SKM-1 treated with dmso at 0.1 percent for 144 hours (cell line): ENCODE data around the gene PRMT1.
A peak's percentile ranks its signal among the peaks of the same experiment; 100 is the strongest.

Experiments used
- DNase-seq: peaks from one replicate; lab custom pipeline; 2025; ENCODE audit not compliant: unreplicated experiment; lab: John Stamatoyannopoulos, UW

The PRMT1 gene

DNA sequence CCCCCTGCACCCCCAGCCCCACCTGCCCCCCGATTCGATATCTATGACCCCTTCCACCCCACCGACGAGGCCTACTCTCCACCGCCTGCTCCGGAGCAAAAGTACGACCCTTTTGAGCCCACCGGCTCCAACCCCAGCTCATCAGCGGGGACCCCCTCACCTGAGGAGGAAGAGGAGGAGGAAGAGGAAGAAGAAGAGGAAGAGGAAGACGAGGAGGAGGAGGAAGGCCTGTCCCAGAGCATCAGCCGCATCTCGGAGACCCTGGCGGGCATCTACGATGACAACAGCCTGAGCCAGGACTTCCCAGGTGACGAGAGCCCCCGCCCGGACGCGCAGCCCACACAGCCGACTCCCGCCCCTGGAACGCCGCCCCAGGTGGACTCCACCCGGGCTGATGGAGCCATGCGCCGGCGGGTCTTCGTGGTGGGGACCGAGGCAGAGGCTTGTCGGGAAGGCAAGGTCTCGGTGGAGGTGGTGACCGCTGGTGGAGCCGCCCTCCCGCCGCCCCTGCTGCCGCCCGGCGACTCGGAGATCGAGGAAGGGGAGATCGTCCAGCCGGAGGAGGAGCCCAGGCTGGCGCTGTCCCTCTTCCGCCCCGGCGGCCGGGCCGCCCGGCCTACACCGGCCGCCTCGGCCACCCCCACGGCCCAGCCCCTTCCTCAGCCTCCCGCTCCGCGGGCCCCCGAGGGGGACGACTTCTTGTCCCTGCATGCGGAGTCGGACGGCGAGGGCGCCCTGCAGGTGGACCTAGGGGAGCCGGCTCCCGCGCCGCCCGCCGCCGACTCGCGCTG lies 25.8 kb upstream of the PRMT1 start:
- DNase-seq: no peak

DNA sequence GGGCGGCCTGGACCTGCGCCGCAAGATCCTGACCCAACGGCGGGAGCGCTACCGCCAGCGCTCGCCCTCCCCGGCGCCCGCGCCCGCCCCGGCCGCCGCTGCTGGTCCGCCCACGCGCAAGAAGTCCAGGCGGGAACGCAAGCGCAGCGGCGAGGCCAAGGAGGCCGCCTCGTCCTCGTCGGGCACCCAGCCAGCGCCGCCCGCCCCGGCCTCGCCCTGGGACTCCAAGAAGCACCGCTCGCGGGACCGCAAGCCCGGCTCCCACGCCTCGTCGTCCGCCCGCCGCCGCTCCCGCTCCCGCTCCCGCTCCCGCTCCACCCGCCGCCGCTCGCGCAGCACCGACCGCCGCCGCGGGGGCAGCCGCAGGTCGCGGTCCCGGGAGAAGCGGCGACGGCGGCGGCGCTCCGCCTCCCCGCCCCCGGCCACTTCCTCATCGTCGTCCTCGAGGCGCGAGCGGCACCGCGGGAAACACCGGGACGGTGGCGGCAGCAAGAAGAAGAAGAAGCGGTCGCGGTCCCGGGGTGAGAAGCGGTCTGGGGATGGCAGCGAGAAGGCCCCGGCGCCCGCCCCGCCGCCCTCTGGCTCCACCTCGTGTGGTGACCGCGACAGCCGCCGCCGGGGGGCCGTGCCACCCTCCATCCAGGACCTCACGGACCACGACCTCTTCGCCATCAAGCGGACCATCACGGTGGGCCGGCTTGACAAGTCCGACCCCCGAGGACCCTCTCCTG lies 25.1 kb upstream of the PRMT1 start:
- DNase-seq: no peak

DNA sequence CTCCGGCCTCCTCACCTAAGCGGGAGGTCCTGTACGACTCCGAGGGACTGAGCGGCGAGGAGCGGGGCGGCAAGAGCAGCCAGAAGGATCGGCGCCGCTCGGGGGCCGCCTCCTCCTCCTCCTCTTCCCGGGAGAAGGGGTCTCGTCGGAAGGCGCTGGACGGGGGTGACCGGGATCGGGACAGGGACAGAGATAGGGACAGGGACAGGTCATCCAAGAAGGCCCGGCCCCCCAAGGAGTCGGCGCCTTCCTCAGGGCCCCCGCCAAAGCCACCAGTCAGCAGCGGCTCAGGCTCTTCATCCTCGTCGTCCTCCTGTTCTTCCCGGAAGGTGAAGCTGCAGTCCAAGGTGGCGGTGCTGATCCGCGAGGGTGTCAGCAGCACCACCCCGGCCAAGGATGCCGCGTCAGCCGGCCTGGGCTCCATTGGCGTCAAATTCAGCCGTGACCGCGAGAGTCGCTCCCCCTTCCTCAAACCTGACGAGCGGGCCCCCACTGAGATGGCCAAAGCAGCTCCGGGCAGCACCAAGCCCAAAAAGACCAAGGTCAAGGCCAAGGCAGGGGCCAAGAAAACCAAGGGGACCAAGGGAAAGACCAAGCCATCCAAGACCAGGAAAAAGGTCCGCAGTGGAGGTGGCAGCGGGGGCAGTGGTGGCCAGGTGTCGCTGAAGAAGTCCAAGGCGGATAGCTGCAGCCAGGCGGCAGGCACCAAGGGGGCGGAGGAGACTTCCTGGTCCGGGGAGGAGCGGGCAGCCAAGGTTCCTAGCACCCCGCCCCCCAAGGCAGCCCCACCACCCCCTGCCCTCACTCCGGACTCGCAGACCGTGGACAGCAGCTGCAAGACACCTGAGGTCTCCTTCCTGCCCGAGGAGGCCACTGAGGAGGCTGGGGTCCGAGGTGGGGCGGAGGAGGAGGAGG lies 24.3 kb upstream of the PRMT1 start:
- no peak for DNase-seq

DNA sequence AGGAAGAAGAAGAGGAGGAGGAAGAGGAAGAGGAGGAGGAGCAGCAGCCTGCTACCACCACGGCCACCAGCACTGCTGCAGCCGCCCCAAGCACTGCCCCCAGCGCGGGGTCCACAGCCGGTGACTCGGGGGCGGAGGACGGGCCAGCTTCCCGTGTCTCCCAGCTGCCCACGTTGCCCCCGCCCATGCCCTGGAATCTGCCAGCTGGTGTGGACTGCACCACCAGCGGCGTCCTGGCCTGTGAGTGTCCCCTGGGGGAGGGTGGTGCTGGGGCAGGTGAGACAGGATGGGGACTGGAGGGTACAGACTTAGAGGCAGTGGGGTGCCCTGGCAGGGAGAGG lies 23.6 kb upstream of the PRMT1 start:
- no peak for DNase-seq

DNA sequence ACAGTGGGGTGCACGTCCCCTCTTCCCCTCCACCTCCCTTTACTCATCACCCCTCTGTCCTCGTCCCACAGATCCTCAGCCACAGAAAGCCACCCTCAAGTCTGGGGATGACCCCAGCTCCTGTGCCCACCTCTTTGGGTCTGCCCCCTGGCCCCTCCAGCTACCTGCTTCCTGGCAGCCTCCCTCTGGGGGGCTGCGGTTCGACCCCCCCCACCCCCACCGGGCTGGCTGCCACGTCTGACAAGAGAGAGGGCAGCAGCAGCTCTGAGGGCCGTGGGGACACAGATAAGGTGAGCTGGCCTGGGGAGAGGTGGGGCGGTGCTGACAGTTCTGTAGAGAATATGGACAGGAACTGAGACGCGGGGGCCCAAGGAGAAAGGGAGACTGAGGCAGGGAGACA lies 22.5 kb upstream of the PRMT1 start:
- no peak for DNase-seq

DNA sequence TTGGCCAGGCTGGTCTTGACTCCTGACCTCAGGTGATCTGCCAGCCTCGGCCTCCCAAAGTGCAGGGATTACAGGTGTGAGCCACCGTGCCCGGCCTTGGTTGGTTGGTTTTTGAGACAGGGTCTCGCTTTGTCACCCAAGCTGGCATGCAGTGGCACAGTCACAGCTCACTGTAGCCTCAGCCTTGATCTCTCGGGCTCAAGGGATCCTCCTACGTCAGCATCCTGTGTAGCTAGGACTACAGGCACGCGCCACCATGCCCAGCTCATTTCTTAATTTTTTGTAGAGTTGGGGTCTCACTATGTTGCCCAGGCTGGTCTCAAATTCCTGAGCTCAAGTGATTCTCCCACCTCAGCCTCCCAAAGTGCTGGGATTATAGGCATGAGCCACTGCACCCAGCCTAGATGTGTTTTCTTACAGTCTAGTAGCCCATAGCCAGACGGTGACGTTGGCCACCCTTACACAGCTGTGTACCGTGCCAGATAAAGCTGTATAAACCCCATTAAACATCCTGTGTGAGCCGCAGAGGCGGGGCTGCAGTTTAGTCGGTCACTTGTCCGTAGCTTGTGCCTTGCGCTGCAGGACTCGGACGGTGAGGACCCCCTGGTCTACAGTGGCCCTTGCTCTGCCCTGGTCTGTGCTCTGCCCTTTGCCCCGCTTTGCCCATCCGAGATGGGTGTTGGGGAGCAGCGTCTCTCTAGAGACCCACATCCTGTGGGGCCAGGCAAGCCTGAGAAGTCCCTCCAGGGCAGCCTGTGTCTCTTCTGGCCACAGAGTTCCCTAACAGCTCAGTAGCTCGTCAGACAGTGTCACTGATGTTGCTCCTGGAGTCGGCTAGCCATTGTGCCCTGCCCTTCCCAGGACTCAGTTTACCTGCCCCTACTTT lies 21.3 kb upstream of the PRMT1 start:
- no peak for DNase-seq

DNA sequence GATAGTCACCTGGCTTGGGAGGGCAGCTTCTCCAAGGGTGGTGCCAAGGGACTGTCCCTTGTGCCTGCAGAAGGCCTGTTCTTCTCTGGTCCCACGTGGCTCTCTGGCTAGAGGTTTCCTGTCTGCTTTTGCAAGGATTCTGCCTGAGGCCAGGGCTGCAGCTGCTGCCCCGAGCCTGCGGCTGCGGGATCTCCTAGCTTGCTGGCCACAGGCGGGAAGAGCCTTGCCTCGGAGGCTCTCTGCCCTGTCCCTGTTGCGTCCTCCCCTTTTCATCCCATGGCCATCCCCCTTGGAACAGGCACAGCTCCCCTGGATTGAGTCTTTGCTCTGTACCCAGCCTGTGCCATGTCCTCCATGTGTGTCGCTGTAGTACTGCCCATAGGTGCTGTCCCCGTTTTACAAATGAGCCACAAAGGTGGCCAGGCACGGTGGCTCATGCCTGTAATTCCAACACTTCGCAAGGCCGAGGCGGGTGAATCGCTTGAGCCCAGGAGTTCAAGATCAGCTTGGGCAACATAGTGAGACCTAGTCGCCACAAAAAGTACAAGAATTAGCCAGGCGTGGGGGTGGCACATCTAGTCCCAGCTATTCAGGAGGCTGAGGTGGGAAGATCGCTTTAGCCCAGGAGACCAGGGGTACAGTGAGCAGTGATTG lies 20.5 kb upstream of the PRMT1 start:
- no peak for DNase-seq

DNA sequence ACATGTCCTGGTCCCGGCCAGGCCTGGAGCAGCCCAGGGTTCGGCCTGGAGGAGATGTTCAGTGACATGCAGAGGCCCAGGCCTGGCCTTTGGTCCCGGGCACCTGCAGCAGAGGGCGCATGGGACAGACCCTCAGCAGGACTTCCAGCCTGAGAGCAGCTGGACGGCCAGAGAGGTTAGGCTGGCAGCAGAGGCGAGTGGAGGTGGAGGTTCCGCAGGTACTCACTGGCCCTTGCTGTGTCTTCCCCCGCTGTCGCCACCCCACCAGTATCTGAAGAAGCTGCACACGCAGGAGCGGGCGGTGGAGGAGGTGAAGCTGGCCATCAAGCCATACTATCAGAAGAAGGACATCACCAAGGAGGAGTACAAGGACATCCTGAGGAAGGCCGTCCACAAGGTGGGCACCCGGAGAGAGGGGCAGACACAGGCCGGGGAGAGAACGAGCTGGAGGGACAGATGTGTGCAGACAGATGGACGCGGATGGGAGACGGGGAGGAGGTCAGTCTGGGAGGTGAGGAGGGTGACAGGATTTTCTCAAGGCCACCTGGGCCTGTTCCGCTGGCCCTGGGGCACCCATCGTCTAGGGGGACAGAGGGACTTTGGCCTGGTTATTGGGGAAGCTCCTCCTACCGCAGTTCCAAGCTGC lies 19.5 kb upstream of the PRMT1 start:
- no peak for DNase-seq

DNA sequence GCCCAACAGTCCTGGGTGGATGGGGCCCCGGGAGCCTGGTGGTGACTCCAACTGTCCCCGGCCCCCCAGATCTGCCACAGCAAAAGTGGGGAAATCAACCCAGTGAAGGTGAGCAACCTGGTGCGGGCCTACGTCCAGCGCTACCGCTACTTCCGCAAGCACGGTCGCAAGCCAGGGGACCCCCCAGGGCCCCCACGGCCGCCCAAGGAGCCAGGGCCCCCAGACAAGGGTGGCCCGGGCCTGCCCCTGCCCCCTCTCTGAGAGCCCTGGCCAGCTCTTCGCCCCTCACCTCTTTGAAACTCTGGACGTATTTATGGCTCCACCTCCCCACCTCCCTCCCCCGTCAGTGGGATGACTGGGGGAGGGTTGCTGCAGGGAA lies 18.9 kb upstream of the PRMT1 start:
- no peak for DNase-seq

DNA sequence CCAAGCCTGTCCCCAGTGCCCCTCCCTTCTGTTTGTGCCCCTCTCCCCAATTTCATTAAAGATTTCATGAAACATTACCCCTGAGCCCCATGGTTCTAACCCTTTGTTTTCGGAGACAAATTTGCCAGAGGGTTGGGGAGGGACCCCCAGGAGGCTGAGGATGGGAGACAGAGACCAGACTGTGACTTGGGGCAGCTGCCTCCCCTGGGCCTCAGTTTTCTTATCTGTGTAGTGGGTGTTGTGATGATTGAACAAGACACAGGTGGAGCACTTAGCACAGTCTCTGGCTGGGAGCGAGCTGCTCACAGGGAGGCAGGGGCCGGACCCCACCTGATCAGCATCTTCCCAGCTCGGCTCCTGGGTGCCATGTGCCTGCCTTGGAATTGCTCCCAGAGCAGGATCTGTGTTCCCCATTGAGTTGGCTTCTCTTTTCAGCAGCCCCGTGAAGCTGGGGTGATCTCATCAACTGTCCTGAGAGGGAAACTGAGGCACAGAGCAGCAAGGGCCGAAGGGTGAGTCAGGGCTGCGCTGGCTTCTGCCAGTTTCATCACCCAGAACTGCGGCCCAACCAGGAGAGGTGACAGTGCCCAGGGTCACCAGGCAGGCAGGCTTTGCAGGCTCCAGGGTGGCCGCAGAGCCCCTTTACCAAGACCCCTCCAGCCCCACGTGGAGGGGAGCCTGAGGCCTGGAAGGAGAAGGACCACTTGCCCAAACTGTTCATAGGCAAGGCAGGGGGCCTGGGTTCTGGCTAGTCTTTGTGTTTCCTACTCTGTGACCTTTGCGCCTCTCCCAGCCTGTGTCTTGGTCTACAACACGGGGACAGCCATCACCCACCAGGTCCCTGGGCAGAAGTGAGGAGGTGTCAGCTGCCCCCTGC lies 18.3 kb upstream of the PRMT1 start:
- DNase-seq: no peak

DNA sequence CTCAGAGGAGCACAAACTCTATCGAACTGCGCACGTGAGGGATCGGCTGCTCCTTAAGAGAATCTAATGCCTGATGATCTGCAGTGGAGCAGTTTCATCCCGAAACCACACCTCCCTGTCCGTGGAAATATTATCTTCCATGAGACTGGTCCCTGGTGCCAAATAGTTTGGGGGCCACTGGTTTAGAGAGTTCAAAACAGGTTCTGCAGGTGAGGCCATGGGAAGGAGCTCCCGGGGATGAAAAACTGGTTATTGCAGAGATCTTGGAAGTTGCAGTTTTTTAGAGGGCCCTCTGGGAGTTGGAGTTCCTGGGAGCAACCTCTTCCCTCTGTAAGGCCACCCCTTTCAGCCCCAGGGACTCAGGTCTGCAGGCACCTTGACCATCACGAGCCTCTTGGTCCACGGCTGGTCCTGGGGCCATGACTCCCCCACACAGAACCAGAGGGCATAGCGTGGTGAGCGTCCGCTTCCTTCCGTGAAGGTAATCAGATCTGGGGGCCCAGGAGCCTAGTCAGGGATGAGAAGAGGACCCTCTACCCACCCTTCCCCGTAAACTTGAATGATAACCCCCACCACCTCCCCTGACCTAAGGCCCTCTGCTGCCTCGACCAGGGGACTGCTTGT lies 16.6 kb upstream of the PRMT1 start:
- DNase-seq: no peak

DNA sequence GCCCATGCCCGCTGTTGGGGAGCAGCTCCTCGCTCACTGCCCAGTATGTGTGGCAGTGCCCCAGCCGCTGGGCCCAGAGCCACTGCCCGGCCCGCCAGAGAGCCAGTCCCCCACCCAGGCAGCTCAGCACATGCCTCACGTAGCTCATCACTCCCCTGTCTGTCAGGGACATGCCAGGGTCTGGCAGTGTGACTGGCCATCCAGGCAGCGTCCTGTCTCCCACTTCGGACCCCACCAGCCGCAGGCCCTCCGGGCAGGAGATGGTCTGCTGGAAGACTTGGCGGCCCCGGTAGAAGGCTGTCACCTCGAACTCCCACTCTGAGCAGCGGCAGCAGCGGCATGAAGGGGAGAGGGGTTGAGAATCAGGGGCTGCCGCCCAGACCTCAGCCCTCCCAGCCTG lies 15.1 kb upstream of the PRMT1 start:
- DNase-seq: no peak

DNA sequence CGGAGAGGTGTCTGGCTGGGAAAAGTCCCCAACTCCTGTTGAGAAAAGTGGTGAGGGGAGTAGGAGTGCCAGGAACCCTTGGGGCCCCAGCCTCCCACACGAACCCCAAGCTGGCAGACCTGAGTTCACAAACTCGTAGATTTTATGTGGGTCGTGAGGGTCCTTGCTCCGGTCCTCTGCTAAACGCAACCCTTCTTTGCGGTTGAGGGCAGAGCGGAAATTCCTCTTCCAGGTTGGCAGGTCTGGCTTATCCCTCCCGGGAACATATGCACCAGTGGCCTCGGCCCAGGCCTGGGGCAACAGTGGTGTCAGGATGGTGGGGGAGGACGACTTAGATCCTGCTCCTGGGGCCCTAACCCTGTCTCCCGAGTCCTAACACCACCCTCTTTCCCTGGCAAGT lies 13.8 kb upstream of the PRMT1 start:
- DNase-seq: no peak

DNA sequence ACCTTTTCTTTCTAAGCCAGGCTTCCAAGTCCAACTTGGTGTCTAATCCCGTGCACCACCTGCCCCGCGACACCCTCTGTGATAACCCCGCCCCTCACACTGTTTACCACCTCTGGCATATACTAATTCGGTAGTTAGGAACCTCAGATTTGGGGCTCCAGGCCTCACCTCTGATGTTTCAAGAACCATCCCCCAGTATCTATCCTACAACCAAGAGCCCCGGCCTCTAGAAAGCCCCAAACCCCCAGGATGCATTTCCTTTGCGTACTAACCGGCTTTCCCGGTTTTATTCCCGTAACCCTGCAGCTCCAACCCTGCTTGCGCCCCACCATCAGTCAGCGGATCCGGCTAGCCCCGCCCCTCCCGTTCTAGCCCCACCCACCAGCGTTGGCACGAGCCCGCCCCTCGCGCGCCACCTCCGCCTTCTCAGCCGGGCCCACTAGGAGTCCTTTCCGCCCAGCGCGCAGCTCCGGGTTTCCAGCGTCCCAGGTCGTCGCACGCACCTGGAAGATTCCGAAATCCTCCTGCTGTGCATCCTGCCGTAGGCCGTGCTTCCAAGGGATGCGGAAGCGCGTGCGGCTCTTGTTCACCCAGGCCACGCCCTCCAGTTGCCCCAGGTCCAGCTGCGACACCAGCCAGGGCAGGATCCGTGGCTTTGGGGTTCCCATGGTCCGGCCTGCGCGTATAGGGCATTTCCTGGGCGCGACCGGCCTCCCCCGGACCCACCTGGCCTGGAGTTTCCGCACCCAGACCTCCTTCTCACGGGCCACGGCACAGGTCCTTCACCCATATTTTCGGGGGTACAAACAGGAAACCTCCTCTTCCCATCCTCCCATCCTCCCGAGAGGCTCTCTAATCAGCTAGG lies 12.7 kb upstream of the PRMT1 start:
- DNase-seq: peak; percentile 25

DNA sequence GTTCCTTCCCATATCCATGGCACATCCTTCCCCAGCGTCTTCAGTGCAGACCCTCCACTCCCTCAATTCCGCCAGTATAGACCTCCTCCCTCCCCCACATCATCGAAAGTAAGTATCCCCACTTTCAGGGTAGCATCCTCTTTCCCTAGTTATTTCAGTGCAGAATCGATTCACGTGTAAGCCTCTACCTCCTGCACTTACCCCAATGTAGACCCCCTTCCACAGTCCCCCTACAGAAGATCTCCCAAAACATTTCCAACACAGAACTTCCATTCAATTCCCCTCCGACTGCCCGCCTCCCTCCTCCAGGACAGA lies 12.1 kb upstream of the PRMT1 start:
- DNase-seq: no peak

DNA sequence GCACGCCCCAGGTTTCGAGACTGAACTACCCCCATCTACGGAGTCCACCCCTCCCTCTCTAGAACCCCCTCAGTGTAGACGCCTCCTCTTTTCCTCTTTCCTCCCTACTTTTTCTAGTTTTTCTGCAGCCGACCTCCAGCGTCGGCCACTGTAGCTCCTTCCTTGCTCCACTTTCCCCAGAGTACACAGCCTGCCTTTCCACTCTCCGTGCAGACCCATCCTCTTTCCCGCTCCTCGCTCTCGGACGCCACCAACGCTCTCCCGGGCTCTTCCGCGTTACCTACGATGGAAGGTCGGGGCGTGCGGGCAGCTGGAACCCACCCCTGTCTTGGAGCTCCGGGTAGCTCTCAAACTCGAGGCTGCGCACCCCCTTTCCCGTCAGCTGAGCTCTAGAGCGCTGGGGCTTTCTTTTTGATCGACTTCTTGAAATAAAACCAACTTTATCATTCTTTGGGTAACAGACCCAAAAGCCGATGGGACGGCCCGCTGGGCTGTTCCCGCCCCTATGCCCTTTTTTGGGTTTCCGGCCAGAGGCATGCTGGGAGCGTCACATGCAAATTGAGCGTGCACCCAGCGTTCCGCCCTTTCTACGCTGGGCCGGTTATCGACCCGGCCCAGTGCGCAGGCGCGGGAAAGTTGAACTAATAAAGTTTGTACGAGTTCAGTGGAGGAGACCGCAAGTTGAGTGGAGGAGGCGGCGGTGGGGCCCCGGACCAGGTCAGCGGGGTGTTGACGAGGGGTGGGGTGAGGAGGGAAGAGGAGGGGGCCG lies 11.5 kb upstream of the PRMT1 start, which contains the start of the genes BCL2L12 and IRF3:
TSS of gene BCL2L12 (plus strand) at position 583 of the 769 bp plus-strand sequence. CDS start 760 bp downstream, outside the sequence.
TSS of gene IRF3 (minus strand) at position 507 of the 769 bp plus-strand sequence. CDS start 1,019 bp downstream, outside the sequence.
- peak; percentile 67 for DNase-seq

DNA sequence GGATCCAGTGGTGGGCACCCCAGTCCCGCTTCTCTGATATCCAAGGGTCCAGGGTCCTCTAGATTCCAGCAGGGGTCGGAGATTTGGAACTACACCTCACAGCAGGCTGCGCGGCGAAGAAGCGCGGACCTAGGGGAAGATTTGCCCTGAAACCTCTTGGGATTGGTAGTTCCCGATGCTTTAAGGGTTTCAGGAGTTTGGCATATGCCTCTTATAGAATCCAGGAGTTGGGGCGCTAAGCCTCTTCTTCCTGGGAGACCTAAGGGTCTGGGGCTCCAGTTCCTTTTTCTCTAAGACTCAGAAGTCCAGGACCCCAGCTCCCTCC lies 11.0 kb upstream of the PRMT1 start:
- no peak for DNase-seq
